Right lobe of liver (tissue), 4 donors: Measurements from ENCODE around the gene PSEN2.

Experiments used
- CTCF ChIP-seq, 4 donors: fragments of 200-600 bp in 3 of 4; fragments of 450-650 bp in 1 of 4; IDR thresholded peaks; one replicate each; pipeline versions ENCODE4 v1.5.1 to v1.8.0; 2016 to 2022; ENCODE audit warnings: antibody characterized with exemption in 4 of 4, mild to moderate bottlenecking in 2 of 4
- POLR2A ChIP-seq: fragments of 450-650 bp; IDR thresholded peaks from one replicate; pipeline ENCODE4 v1.6.1; 2017; ENCODE audit warnings: antibody characterized with exemption, mild to moderate bottlenecking
- donor health status: DM: no; HTN: no; CAD: no.
- donor health status: DM: no; HTN: no; CAD: no.
- donor health status: DM: no; HTN: yes; CAD: no.

- TF ChIP-seq CTCF (IDR thresholded peaks at IDR 0.05) = no peak
- TF ChIP-seq POLR2A = no peak
These were observed 49.3 kb upstream of the PSEN2 start for GRCh38 chr1:226820941-226821718.
